Testis (tissue), 2 donors: ENCODE measurements around the gene ABHD2.

Experiments used
- CTCF ChIP-seq, 3 experiments: fragments of 450-650 bp in 2 of 3; fragments of 200-600 bp in 1 of 3; sonication (generic) in 1 of 3; IDR thresholded peaks; one replicate each; pipeline ENCODE4 v1.5.1; 2016 to 2019; ENCODE audit warnings: antibody characterized with exemption in 3 of 3, mild to moderate bottlenecking in 2 of 3, moderate library complexity in 1 of 3
- POLR2A ChIP-seq: fragments of 450-650 bp; IDR thresholded peaks from one replicate; pipeline ENCODE4 v1.6.1; 2017; ENCODE audit warnings: antibody characterized with exemption, mild to moderate bottlenecking, moderate library complexity

- no peak for TF ChIP-seq POLR2A
- TF ChIP-seq CTCF (IDR thresholded peaks at IDR 0.05), result no peak
These were observed 129.6 kb downstream of the ABHD2 start for GRCh38 chr15:89217686-89218376.
